ENCODE data around the gene CRELD2. TPM values are rescaled to one million over a fixed set of nuclear protein-coding genes. Genes with fewer than 3 reads are reported as not detected.

CRELD2 gene
- total RNA-seq, 4 donors from 2014 or later: 9.3 to 29.4 (median 21.5) TPM

DNA sequence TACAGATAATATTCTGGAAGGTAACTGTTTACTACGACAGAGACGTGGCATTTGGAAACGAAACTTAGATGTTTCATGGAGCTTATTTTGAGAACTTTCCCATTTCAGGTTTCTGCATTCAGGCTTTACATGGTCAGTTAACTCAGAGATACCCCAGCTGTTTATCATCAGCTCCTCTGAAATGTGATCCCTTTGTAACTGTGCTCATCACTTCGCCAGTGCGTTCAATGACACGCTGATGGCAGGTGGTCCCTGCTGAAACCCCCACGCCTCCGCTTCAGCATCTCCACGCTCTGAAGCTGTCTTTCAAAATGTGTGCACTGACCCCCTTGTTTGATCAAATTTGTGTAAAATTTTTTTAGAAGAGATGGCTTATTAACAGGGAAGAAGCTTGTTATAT lies 30.7 kb upstream of the CRELD2 start:
- WGBS: 96% methylated on average over 9 of the region's 9 CpGs
- no peak for DNase-seq (ENCODE audit: low spot score in 2 of 2)
- H3K27me3 ChIP-seq: no peaks in the 10 kb centered on the region
- no peaks in the 10 kb centered on the region for H3K4me1 ChIP-seq
- H3K4me3 ChIP-seq: no peak overlapping the region
- H3K27ac ChIP-seq: no peak overlapping the region
- TF ChIP-seq POLR2A (IDR thresholded peaks at IDR 0.05): no peak
- no peak for TF ChIP-seq CTCF (IDR thresholded peaks at IDR 0.05)
- TF ChIP-seq POLR2AphosphoS5 (IDR thresholded peaks at IDR 0.05): no peak
- TF ChIP-seq EP300 (IDR thresholded peaks at IDR 0.05): no peak
- H3K9me3 ChIP-seq: no peaks in the 10 kb centered on the region
- H3K36me3 ChIP-seq: peaks cover 68% of the 10 kb centered on the region

GRCh38 chr22:49889071-49889470 lies 29.4 kb upstream of the CRELD2 start:
- WGBS: 91% methylated on average over 5 of the region's 5 CpGs
- H3K27me3 ChIP-seq: no peaks in the 10 kb centered on the region
- H3K36me3 ChIP-seq: peaks cover 60% of the 10 kb centered on the region
- H3K27ac ChIP-seq: no peak overlapping the region
- H3K9me3 ChIP-seq: no peaks in the 10 kb centered on the region
- TF ChIP-seq POLR2A (IDR thresholded peaks at IDR 0.05): no peak
- no peak for TF ChIP-seq EP300 (IDR thresholded peaks at IDR 0.05)
- TF ChIP-seq POLR2AphosphoS5 (IDR thresholded peaks at IDR 0.05): no peak
- TF ChIP-seq CTCF (IDR thresholded peaks at IDR 0.05): no peak
- no peaks in the 10 kb centered on the region for H3K4me1 ChIP-seq
- no peak for DNase-seq (ENCODE audit: low spot score in 2 of 2)
- H3K4me3 ChIP-seq: no peak overlapping the region

DNA sequence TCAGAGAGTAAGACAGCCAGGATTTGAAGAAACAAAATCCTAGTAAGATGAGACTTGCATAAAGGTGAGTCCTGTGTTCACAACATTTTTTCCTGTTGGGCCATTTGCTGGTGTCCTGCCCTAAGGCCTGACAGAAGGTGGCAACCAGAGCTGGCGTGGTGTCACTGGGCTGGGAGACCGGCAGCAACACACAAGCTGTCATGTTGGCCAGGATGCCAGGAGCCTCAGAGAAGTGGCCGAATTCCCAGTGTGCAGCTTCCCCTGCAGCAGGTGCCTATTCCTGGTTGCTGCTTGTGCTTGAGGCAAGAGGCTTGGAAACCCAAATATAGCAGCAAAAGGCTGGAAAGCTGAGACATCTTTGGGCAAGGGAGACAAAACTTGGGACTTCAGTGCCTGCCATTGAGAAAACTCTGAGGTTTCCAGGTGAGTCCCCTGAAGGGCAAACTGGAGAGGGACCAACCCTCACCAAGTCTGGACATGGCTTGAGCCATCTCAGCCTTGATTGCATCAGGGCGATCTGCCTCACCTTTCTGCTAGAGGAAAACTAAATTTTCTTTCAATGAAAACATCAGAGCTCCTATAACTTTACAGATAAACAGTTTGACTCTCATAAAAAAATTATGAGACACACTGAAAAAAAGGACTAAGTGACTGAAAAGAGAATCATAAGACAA lies 26.1 kb upstream of the CRELD2 start:
- Histone ChIP-seq H3K36me3 (peaks cover 30% of the 10 kb centered on the region), H3K9me3 (no peaks in the 10 kb centered on the region), H3K4me1 (no peaks in the 10 kb centered on the region), H3K27me3 (no peaks in the 10 kb centered on the region), H3K27ac (no peak overlapping the region), H3K4me3 (no peak overlapping the region)
- no peak for TF ChIP-seq CTCF (IDR thresholded peaks at IDR 0.05)
- 75% methylated on average over 4 of the region's 4 CpGs for WGBS
- no peak for DNase-seq (ENCODE audit: low spot score in 2 of 2)

DNA sequence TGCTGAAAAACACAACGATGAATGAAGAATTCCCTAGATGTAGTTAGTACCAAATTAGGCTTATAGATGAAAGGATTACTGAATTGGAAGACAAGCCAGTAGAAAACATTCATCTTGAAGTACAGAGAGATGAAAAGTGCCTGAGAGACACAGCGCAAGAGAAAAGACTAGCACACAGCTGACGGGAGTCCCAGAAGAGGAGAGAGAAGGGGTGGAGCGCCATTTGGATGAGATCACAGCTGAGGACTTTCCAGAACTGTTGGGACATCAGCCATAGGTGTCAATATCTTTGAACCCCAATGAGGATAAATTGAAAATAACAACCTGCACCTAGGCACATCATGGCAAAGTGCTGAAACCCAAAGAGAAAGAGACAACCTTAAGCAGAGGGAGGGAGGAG lies 25.4 kb upstream of the CRELD2 start:
- H3K9me3 ChIP-seq: no peaks in the 10 kb centered on the region
- no peaks in the 10 kb centered on the region for H3K27me3 ChIP-seq
- TF ChIP-seq CTCF (IDR thresholded peaks at IDR 0.05) (no peak), POLR2AphosphoS5 (IDR thresholded peaks at IDR 0.05) (no peak), EP300 (IDR thresholded peaks at IDR 0.05) (no peak), POLR2A (IDR thresholded peaks at IDR 0.05) (no peak)
- H3K4me1 ChIP-seq: no peaks in the 10 kb centered on the region
- no peak for DNase-seq (ENCODE audit: low spot score in 2 of 2)
- no peak overlapping the region for H3K27ac ChIP-seq
- H3K36me3 ChIP-seq: peaks cover 25% of the 10 kb centered on the region
- WGBS: 87% methylated on average over 4 of the region's 4 CpGs
- H3K4me3 ChIP-seq: no peak overlapping the region

- Histone ChIP-seq H3K36me3 (peaks cover 25% of the 10 kb centered on the region), H3K9me3 (no peaks in the 10 kb centered on the region), H3K27ac (no peak overlapping the region), H3K27me3 (no peaks in the 10 kb centered on the region), H3K4me1 (no peaks in the 10 kb centered on the region), H3K4me3 (no peak overlapping the region)
- TF ChIP-seq POLR2AphosphoS5 (IDR thresholded peaks at IDR 0.05) (no peak), POLR2A (IDR thresholded peaks at IDR 0.05) (no peak), CTCF (IDR thresholded peaks at IDR 0.05) (no peak), EP300 (IDR thresholded peaks at IDR 0.05) (no peak)
- WGBS: 75% methylated on average over 8 of the region's 8 CpGs
- no peak for DNase-seq (ENCODE audit: low spot score in 2 of 2)
These were observed 23.9 kb upstream of the CRELD2 start for GRCh38 chr22:49894322-49895054.

Data from suprapubic skin (tissue), 4 donors.